ENCODE results near the gene CNPY1.

The CNPY1 gene

GRCh38 chr7:155462163-155462735 is 84.1 kb downstream of the CNPY1 start:
- Histone ChIP-seq H3K79me1 (ENCODE audit: low read length) (no peaks in the 10 kb centered on the region), H3K18ac (ENCODE audit: low read length) (no peak overlapping the region), H2BK5ac (ENCODE audit: low read length) (no peak overlapping the region), H3K4ac (ENCODE audit: low read depth, low read length) (no peak overlapping the region), H3K56ac (ENCODE audit: low read length) (no peak overlapping the region), H3K4me3 (ENCODE audit: low read length) (no peak overlapping the region), H2AK5ac (ENCODE audit: low read length) (no peak overlapping the region), H3K23ac (ENCODE audit: low read length) (no peak overlapping the region), H3K4me1 (ENCODE audit: control insufficient read depth, low read depth, low read length) (no peaks in the 10 kb centered on the region), H4K5ac (ENCODE audit: low read length) (no peak overlapping the region), H3K36me3 (ENCODE audit: control insufficient read depth, insufficient read depth, low read length) (no peaks in the 10 kb centered on the region), H2BK120ac (ENCODE audit: low read depth, low read length) (no peak overlapping the region), H4K8ac (ENCODE audit: low read depth, low read length) (no peak overlapping the region), H3K79me2 (ENCODE audit: control insufficient read depth, insufficient read depth, low read length) (no peaks in the 10 kb centered on the region), H3K27me3 (ENCODE audit: insufficient read depth, low read length, poor library complexity) (peaks cover 80% of the 10 kb centered on the region), H3K27ac (ENCODE audit: low read depth, low read length) (no peak overlapping the region), H2BK15ac (replicated peaks; ENCODE audit: low read depth) (no peak overlapping the region), H3K4me2 (ENCODE audit: low read length) (no peak overlapping the region), H3K9ac (ENCODE audit: low read length) (no peak overlapping the region)
- no peak for DNase-seq
- WGBS (ENCODE audit: extremely low coverage, insufficient coverage, low lambda C conversion rate) = no CpG with 5 or more reads among the region's 33 CpGs

GRCh38 chr7:155461631-155462030 is 84.7 kb downstream of the CNPY1 start:
- H3K4ac ChIP-seq (ENCODE audit: low read depth, low read length) = no peak overlapping the region
- no peak overlapping the region for H3K56ac ChIP-seq (ENCODE audit: low read length)
- H4K8ac ChIP-seq (ENCODE audit: low read depth, low read length) = no peak overlapping the region
- DNase-seq = no peak
- peaks cover 83% of the 10 kb centered on the region for H3K27me3 ChIP-seq (ENCODE audit: insufficient read depth, low read length, poor library complexity)
- no peaks in the 10 kb centered on the region for H3K79me1 ChIP-seq (ENCODE audit: low read length)
- no peak overlapping the region for H3K4me2 ChIP-seq (ENCODE audit: low read length)
- no peak overlapping the region for H3K18ac ChIP-seq (ENCODE audit: low read length)
- no CpG with 5 or more reads among the region's 3 CpGs for WGBS (ENCODE audit: extremely low coverage, insufficient coverage, low lambda C conversion rate)
- H2AK5ac ChIP-seq (ENCODE audit: low read length) = no peak overlapping the region
- no peaks in the 10 kb centered on the region for H3K79me2 ChIP-seq (ENCODE audit: control insufficient read depth, insufficient read depth, low read length)
- no peak overlapping the region for H2BK15ac ChIP-seq (replicated peaks; ENCODE audit: low read depth)
- no peak overlapping the region for H2BK120ac ChIP-seq (ENCODE audit: low read depth, low read length)
- no peak overlapping the region for H3K23ac ChIP-seq (ENCODE audit: low read length)
- H3K9ac ChIP-seq (ENCODE audit: low read length) = no peak overlapping the region
- H4K5ac ChIP-seq (ENCODE audit: low read length) = no peak overlapping the region
- H3K36me3 ChIP-seq (ENCODE audit: control insufficient read depth, insufficient read depth, low read length) = no peaks in the 10 kb centered on the region
- no peak overlapping the region for H3K4me3 ChIP-seq (ENCODE audit: low read length)
- H2BK5ac ChIP-seq (ENCODE audit: low read length) = no peak overlapping the region
- H3K4me1 ChIP-seq (ENCODE audit: control insufficient read depth, low read depth, low read length) = no peaks in the 10 kb centered on the region
- no peak overlapping the region for H3K27ac ChIP-seq (ENCODE audit: low read depth, low read length)

GRCh38 chr7:155460926-155461613 is 85.3 kb downstream of the CNPY1 start:
- no peaks in the 10 kb centered on the region for H3K36me3 ChIP-seq (ENCODE audit: control insufficient read depth, insufficient read depth, low read length)
- H3K18ac ChIP-seq (ENCODE audit: low read length) = no peak overlapping the region
- no peak overlapping the region for H2BK5ac ChIP-seq (ENCODE audit: low read length)
- H3K4me2 ChIP-seq (ENCODE audit: low read length) = no peak overlapping the region
- no peak overlapping the region for H4K8ac ChIP-seq (ENCODE audit: low read depth, low read length)
- H3K4me3 ChIP-seq (ENCODE audit: low read length) = no peak overlapping the region
- WGBS (ENCODE audit: extremely low coverage, insufficient coverage, low lambda C conversion rate) = no CpG with 5 or more reads among the region's 8 CpGs
- H3K27ac ChIP-seq (ENCODE audit: low read depth, low read length) = no peak overlapping the region
- no peak overlapping the region for H2BK15ac ChIP-seq (replicated peaks; ENCODE audit: low read depth)
- no peak overlapping the region for H3K23ac ChIP-seq (ENCODE audit: low read length)
- H2BK120ac ChIP-seq (ENCODE audit: low read depth, low read length) = no peak overlapping the region
- no peak overlapping the region for H4K5ac ChIP-seq (ENCODE audit: low read length)
- no peak overlapping the region for H3K9ac ChIP-seq (ENCODE audit: low read length)
- H3K79me2 ChIP-seq (ENCODE audit: control insufficient read depth, insufficient read depth, low read length) = no peaks in the 10 kb centered on the region
- DNase-seq = no peak
- no peaks in the 10 kb centered on the region for H3K4me1 ChIP-seq (ENCODE audit: control insufficient read depth, low read depth, low read length)
- no peak overlapping the region for H2AK5ac ChIP-seq (ENCODE audit: low read length)
- H3K27me3 ChIP-seq (ENCODE audit: insufficient read depth, low read length, poor library complexity) = peaks cover 84% of the 10 kb centered on the region
- no peak overlapping the region for H3K56ac ChIP-seq (ENCODE audit: low read length)
- no peak overlapping the region for H3K4ac ChIP-seq (ENCODE audit: low read depth, low read length)
- H3K79me1 ChIP-seq (ENCODE audit: low read length) = no peaks in the 10 kb centered on the region

GRCh38 chr7:155459700-155460461 is 86.5 kb downstream of the CNPY1 start:
- Histone ChIP-seq H4K8ac (ENCODE audit: low read depth, low read length) (no peak overlapping the region), H2BK120ac (ENCODE audit: low read depth, low read length) (no peak overlapping the region), H4K5ac (ENCODE audit: low read length) (no peak overlapping the region), H3K23ac (ENCODE audit: low read length) (no peak overlapping the region), H3K4me1 (ENCODE audit: control insufficient read depth, low read depth, low read length) (no peaks in the 10 kb centered on the region), H2AK5ac (ENCODE audit: low read length) (no peak overlapping the region), H3K27me3 (ENCODE audit: insufficient read depth, low read length, poor library complexity) (peaks cover 84% of the 10 kb centered on the region), H3K79me1 (ENCODE audit: low read length) (no peaks in the 10 kb centered on the region), H3K4ac (ENCODE audit: low read depth, low read length) (no peak overlapping the region), H2BK15ac (replicated peaks; ENCODE audit: low read depth) (no peak overlapping the region), H3K36me3 (ENCODE audit: control insufficient read depth, insufficient read depth, low read length) (no peaks in the 10 kb centered on the region), H3K9ac (ENCODE audit: low read length) (no peak overlapping the region), H3K4me2 (ENCODE audit: low read length) (no peak overlapping the region), H3K4me3 (ENCODE audit: low read length) (no peak overlapping the region), H3K27ac (ENCODE audit: low read depth, low read length) (no peak overlapping the region), H3K18ac (ENCODE audit: low read length) (no peak overlapping the region), H3K79me2 (ENCODE audit: control insufficient read depth, insufficient read depth, low read length) (no peaks in the 10 kb centered on the region), H2BK5ac (ENCODE audit: low read length) (no peak overlapping the region), H3K56ac (ENCODE audit: low read length) (no peak overlapping the region)
- WGBS (ENCODE audit: extremely low coverage, insufficient coverage, low lambda C conversion rate) = no CpG with 5 or more reads among the region's 34 CpGs
- no peak for DNase-seq

GRCh38 chr7:155458878-155459699 is 87.3 kb downstream of the CNPY1 start:
- Histone ChIP-seq H3K4me2 (ENCODE audit: low read length) (peak overlapping the region; percentile 6), H3K23ac (ENCODE audit: low read length) (no peak overlapping the region), H2BK5ac (ENCODE audit: low read length) (no peak overlapping the region), H3K27me3 (ENCODE audit: insufficient read depth, low read length, poor library complexity) (peaks cover 87% of the 10 kb centered on the region), H4K5ac (ENCODE audit: low read length) (no peak overlapping the region), H3K79me2 (ENCODE audit: control insufficient read depth, insufficient read depth, low read length) (no peaks in the 10 kb centered on the region), H3K18ac (ENCODE audit: low read length) (no peak overlapping the region), H3K4ac (ENCODE audit: low read depth, low read length) (no peak overlapping the region), H3K9ac (ENCODE audit: low read length) (no peak overlapping the region), H3K4me1 (ENCODE audit: control insufficient read depth, low read depth, low read length) (no peaks in the 10 kb centered on the region), H3K36me3 (ENCODE audit: control insufficient read depth, insufficient read depth, low read length) (no peaks in the 10 kb centered on the region), H3K79me1 (ENCODE audit: low read length) (no peaks in the 10 kb centered on the region), H3K56ac (ENCODE audit: low read length) (peak overlapping the region; percentile 60), H2BK120ac (ENCODE audit: low read depth, low read length) (no peak overlapping the region), H3K4me3 (ENCODE audit: low read length) (no peak overlapping the region), H2BK15ac (replicated peaks; ENCODE audit: low read depth) (no peak overlapping the region), H4K8ac (ENCODE audit: low read depth, low read length) (no peak overlapping the region), H2AK5ac (ENCODE audit: low read length) (no peak overlapping the region), H3K27ac (ENCODE audit: low read depth, low read length) (no peak overlapping the region)
- no CpG with 5 or more reads among the region's 68 CpGs for WGBS (ENCODE audit: extremely low coverage, insufficient coverage, low lambda C conversion rate)
- DNase-seq = peak; percentile 56
